Left lung (tissue), 10 donors: ENCODE results near the gene CHST9. TPM values are rescaled to one million over a fixed set of nuclear protein-coding genes. Genes with fewer than 3 reads are reported as not detected.

ENCODE experiments used
- ATAC-seq: fragments of 200-7000 bp; cut with Tn5 transposase; one replicate; pipeline ENCODE4 v1.9.1; 2020; ENCODE audit warnings: moderate library complexity
- DNase-seq, 4 donors: peaks; one replicate each; pipeline ENCODE4 v3.0.0-alpha.2; 2013 to 2020
- H3K27ac ChIP-seq, 2 donors: fragments of 200-600 bp; sonication (generic) in 1 of 2; one replicate each; pipeline versions ENCODE4 v1.5.0 to v1.8.0; 2020 to 2021
- H3K27me3 ChIP-seq, 2 donors: fragments of 200-600 bp; sonication (generic) in 1 of 2; one replicate each; pipeline versions ENCODE4 v1.5.0 to v1.8.0; 2020 to 2021
- H3K36me3 ChIP-seq, 2 donors: fragments of 200-600 bp; sonication (generic) in 1 of 2; one replicate each; pipeline versions ENCODE4 v1.5.0 to v1.8.0; 2020 to 2021
- H3K4me1 ChIP-seq, 2 donors: fragments of 200-600 bp; one replicate each; pipeline ENCODE4 v1.8.0; 2021
- H3K4me3 ChIP-seq, 2 donors: fragments of 200-600 bp; sonication (generic) in 1 of 2; one replicate each; pipeline versions ENCODE4 v1.5.0 to v1.8.0; 2020 to 2021; ENCODE audit warnings: mild to moderate bottlenecking in 1 of 2
- H3K9me3 ChIP-seq, 2 donors: fragments of 200-600 bp; sonication (generic) in 1 of 2; one replicate each; pipeline versions ENCODE4 v1.5.0 to v1.8.0; 2020 to 2021
- CTCF ChIP-seq, 2 donors: fragments of 200-600 bp; sonication (generic) in 1 of 2; IDR thresholded peaks; one replicate each; pipeline versions ENCODE4 v1.5.0 to v1.8.0; 2021; ENCODE audit warnings: antibody characterized with exemption in 2 of 2
- intact Hi-C, 2 donors: fragments of 100-400 bp; cut with DNase I; formaldehyde crosslinking; loops; one replicate each; pipeline versions ENCODE4 v1.11.2 to v1.14.2; 2022
- polyA plus RNA-seq, 6 donors: library from polyadenylated mRNA; unstranded; fragments of 120-200 nt; gene quantifications; one replicate each; pipeline ENCODE4 v1.2.1, GENCODE V29; 2013; ENCODE audit not compliant: insufficient read length in 6 of 6
- total RNA-seq, 2 donors: library from RNA; stranded (reverse); fragmentation: NEBNext Ultra II Directional; extraction: Animal tissue kit (Norgen Biotek cat#: 25700); gene quantifications; one replicate each; pipeline ENCODE4 v1.2.1, GENCODE V29; 2021
- donor health status: DM: no; HTN: yes; CAD: no.
- donor health status: DM: no; HTN: no; CAD: no.

CHST9 gene
- total and polyA plus RNA-seq, 8 donors: 0.12 to 4.2 (median 2.6) TPM

- DNase-seq (no peak), ATAC-seq (peak; percentile 81)
- Histone ChIP-seq H3K4me1 (peaks cover 0 to 5% of the 10 kb centered on the region in 2 donors), H3K36me3 (no peaks in the 10 kb centered on the region), H3K9me3 (no peaks in the 10 kb centered on the region), H3K27me3 (no peaks in the 10 kb centered on the region), H3K4me3 (no peak overlapping the region), H3K27ac (peak overlapping the region in 1 of 2 donors; percentile 40)
- no peak for TF ChIP-seq CTCF (IDR thresholded peaks at IDR 0.05)
- intact Hi-C loops: no loop called here
These were observed 290.7 kb downstream of the CHST9 start for GRCh38 chr18:26894426-26894825.

GRCh38 chr18:26893996-26894395 is 291.1 kb downstream of the CHST9 start:
- DNase-seq: no peak
- no peak for TF ChIP-seq CTCF (IDR thresholded peaks at IDR 0.05)

GRCh38 chr18:26888259-26888658 is 296.8 kb downstream of the CHST9 start:
- TF ChIP-seq CTCF (IDR thresholded peaks at IDR 0.05): no peak
- no peaks in the 10 kb centered on the region for H3K36me3 ChIP-seq
- no peak overlapping the region for H3K4me3 ChIP-seq
- no peak overlapping the region for H3K27ac ChIP-seq
- ATAC-seq (no peak), DNase-seq (no peak)
- H3K9me3 ChIP-seq: no peaks in the 10 kb centered on the region
- intact Hi-C loops: no loop called here
- H3K27me3 ChIP-seq: no peaks in the 10 kb centered on the region
- H3K4me1 ChIP-seq: no peaks in the 10 kb centered on the region

More at GRCh38 chr18:26893996-26894395, 291.1 kb downstream of the CHST9 start:
- H3K4me3 ChIP-seq: no peak overlapping the region
- H3K9me3 ChIP-seq: no peaks in the 10 kb centered on the region
- intact Hi-C loops: no loop called here
- H3K27me3 ChIP-seq: no peaks in the 10 kb centered on the region
- ATAC-seq: peak; percentile 21
- H3K27ac ChIP-seq: peak overlapping the region in 1 of 2 donors; percentile 40
- H3K36me3 ChIP-seq: no peaks in the 10 kb centered on the region
- peaks cover 0 to 5% of the 10 kb centered on the region in 2 donors for H3K4me1 ChIP-seq

- ATAC-seq (no peak), DNase-seq (no peak)
- Histone ChIP-seq H3K9me3 (no peaks in the 10 kb centered on the region), H3K36me3 (no peaks in the 10 kb centered on the region), H3K4me1 (no peaks in the 10 kb centered on the region), H3K27me3 (no peaks in the 10 kb centered on the region), H3K27ac (no peak overlapping the region), H3K4me3 (no peak overlapping the region)
- intact Hi-C loops: no loop called here
- TF ChIP-seq CTCF (IDR thresholded peaks at IDR 0.05): no peak
These were observed 310.0 kb downstream of the CHST9 start for GRCh38 chr18:26875040-26875654.

- intact Hi-C loops: no loop called here
- no peak overlapping the region for H3K27ac ChIP-seq
- no peaks in the 10 kb centered on the region for H3K9me3 ChIP-seq
- no peaks in the 10 kb centered on the region for H3K36me3 ChIP-seq
- ATAC-seq: no peak
- H3K27me3 ChIP-seq: no peaks in the 10 kb centered on the region
- H3K4me3 ChIP-seq: no peak overlapping the region
- TF ChIP-seq CTCF (IDR thresholded peaks at IDR 0.05): no peak
- peaks cover 0 to under 1% of the 10 kb centered on the region in 2 donors for H3K4me1 ChIP-seq
- DNase-seq: no peak
These were observed 310.8 kb downstream of the CHST9 start for GRCh38 chr18:26874283-26874682.
